ENCODE data around the gene TYROBP.
A peak's percentile ranks its signal among the peaks of the same experiment; 100 is the strongest.
"Not testable (repeated sequence)": the region's sequence is repeated elsewhere in the genome, so short reads cannot be mapped to it uniquely, and the experiment has no call there.

Gene TYROBP

DNA sequence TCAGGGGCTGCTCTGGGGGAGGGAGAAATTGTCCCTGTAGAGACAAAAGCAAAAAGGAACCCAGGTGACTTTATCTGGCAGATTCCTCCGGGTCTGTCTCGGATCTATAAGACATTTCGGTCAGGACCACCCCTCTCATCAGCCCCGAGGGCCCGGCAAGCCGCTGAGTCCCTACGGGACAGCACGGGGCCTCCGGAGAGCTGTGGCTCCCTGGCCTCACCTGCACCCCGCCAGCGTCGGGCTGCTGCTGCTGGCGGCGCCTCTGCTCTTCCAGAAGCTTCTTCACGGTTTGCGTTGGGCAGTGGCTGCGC, 9.6 kb downstream of the TYROBP start:
- no peak for DNase-seq

DNA sequence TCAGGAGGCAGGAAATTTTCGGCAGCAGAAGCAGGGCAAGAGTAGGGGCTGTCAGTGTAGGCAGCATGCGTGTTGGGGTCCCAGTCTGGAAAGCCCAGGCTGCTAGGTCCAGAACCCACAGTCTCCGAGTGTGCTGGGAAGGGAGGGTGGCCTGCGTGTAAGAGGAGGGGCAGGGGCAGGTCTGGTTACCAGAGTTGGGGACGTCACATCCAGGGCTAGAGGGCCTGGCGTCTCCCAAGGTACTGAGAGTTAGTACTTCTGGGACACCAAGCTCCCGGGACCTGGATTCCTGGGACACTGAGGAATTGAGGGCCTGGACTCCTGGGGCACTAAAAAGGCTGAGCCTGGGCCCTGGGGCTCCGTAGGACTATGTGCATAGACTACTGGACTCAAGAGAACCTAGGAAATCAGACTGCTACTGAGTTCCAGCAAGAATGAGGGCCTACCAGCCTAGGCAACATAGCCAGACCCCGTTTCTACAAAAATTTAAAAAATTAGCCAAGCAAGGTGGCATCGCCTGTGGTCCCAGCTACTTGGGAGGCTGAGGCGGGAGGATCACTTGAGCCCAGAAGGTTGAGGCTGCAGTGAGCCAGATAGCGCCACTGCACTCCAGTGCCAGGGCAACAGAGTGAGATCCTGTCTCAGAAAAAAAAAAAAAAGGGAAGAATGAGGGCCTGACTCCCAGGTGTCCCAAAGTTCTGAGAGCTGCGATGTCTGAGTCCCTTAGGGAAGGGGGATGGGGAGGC, 10.2 kb downstream of the TYROBP start:
- DNase-seq = no peak

DNA sequence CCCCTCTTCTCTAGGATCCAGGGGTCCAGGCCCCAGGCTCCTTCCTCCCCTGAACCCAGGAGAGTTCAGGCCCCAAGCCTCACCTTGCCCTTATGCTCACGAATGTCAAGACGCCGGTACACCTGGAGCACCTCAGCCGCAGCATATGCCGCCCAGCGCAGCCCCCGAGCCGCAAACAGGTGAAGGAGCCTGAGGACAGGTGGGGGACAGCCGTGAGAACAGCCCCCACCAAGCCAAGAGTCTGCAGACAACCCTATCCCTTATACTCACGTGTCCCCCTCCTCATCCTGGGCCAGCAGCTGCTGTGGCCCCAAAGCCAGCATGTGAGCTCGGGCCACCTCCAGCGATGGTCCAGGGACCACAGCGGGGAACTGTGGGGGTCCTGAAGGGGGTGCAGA, 11.5 kb downstream of the TYROBP start:
- DNase-seq = no peak

DNA sequence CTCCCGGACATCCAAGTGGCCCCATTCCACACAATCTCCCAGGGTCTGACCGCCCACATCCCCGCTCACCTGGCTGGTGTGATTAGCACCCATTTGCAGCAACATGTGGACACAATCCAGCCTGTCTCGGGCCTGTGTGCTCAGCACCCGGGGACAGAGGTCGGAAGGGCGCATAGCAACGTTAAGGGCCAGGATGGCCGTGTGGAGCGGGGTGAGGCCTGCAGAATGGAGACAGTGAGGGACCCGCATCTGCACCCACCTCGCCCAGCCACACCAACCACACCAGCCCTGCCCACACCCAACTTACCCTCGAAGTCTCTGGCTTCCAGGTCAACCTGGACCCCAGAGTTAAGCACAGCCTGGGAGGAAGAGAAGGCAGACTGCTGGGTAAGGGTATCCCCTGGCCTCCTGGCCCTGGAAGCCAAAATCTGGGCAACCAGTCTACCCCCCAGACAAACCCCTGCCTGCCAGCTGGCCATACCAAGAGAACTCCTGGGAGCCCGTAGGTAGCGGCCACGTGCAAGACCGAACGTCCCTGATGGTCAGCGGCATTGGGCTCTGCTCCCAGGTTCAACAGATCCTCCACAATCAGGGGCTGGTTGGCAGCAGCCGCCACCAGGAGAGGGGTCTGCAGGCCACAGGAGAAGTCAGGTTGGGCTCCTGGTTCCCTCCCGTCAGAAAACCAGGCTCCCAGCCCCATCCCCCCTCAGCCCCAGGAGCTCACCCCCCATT, 12.0 kb downstream of the TYROBP start:
- DNase-seq = no peak

DNA sequence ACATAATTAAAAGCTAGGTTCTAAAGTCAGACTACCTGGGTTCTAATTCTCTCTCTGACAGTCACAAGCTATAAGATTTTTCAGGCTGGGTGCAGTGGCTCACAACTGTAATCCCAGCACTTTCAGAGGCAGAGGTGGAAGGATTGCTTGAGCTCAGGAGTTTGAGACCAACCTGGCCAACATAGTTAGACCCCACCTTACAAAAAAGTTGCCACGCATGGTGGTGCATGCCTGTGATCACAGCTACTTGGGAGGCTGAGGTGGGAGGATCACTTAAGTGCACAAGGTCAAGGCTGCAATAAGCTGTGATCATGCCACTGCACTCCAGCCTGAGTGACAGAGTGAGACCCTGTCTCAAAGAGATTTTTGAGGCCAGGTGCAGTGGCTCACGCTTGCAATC, 13.8 kb downstream of the TYROBP start:
- DNase-seq = no peak

DNA sequence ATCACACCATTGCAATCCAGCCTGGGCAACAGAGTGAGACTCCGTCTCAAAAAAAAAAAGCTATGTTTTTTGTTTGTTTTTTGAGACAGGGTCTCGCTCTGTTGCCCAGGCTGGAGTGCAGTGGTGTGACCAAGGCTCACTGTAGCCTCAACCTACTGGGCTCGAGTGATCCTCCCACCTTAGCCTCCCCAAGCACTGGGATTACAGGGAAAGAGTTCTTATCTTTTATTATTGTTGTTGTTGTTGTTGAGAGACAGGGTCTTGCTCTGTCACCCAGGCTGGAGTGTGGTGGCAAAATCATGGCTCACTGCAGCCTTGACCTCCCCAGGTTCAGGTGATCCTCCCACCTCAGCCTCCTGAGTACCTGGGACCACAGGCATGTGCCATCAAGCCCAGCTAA, 16.3 kb downstream of the TYROBP start:
- not testable (repeated sequence) for DNase-seq

DNA sequence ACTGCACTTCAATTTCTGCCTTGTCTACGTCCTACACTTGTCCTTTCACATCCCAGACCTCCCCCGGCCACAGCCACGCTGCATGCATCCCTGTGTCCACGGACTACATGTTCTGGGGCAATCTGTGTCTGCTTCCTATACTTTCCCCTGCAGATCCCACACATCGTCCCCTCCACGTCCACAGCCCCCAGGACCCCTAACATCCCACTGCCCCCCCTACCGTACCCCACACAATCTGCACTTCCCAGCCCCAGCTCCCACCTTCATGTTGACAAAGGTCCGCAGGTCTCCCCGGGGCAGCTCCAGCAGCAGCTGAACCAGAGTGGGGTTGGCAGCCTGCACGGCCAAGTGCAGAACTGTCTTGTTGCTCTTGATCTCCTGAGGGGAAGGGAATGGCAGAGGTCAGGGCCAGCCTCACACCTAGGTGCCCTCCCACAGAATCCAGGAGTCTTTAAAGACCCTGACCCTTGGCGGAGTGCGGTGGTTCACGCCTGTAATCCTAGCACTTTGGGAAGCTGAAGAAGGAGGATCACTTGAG, 17.9 kb downstream of the TYROBP start:
- no peak for DNase-seq

DNA sequence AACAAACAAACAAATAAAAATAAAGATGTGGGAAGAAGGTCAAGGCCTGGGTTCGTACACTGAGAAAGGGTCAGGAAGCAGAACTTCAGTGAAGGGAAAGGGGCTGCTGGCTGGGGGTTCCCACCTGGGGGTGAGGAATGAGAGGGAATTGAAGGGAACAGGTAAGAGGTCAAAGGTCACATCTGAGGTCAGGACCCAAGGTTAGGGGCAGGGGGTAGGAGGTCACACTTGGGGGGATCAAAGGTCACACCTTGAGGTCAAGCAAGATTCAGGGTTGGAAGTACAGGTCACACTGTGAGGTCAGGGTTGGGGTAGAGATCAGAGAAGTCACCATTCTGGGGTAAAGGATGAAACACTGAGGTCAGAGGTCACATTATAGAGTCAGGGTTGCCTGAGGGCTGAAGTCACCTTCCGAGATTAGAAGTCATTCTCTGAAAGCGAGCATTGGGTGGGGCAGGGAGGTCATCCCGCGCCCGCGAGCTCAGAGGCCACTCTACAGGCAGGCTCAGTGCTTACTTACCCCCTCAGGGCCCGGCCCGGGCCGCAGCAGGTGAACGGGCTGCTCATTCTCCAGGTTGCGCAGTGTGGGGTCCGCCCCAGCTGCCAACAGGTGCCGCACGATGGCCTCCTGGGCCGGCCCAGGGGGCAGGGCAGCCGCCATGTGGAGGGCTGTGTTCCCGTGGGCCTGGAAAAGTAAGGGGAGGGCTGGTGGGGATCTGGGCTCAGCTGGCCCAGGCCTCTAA, 18.6 kb downstream of the TYROBP start:
- DNase-seq = no peak

DNA sequence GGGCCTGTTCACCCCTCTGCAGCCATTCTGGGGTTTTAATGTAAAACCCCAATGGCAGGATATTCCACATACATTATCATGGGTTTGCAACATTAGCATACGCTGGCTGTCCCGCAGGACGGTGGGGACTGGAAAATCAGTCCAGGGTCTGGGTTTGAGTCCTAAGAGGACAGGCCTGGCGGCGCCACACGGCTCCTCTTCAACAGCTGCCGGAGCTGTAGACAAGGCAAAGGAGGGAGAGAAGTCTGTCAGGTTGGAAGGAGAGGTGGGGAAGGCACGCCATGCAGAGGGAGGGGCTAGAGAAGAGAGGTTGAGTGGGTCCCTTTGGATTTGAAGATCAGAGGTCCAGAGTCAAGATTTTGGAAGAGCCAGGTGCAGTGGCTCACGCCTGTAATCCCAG, 19.7 kb downstream of the TYROBP start:
- no peak for DNase-seq

DNA sequence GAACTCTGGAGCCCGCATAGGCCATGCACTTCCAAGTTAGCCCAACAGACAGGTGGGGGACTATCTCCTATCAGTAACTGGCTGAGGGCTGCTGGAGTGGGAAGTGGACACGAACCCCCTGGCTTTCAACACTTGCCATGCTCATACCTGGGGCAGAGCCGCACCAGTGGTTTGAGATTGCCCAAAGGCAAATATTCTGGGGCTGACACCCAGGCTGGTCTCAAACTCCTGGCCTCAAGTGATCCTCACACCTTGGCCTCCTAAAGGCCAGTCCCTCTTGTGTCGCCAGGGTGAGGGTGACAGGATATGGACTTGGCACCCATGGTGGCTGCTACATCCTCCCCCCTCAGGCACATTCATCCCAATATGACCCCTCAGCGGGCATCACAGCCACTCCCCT, 20.9 kb downstream of the TYROBP start:
- no peak for DNase-seq

DNA sequence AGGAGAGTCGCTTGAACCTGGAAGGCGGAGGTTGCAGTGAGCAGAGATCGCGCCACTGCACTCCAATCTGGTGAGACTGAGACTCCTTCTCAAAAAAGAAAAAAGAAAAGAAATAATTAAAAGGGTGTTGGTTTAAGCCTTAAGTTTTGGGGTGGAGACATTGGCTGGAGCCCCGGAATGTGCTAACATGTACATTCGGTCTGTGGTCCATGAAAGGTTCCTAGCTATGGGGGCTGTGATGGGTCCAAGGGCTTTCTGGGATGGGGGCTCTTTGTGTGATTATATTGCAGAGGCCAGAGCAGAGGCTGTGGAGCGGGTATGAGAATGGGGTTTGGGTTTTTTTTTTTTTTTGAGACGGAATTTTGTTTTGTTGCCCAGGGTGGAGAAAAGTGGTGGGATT, 22.2 kb downstream of the TYROBP start:
- DNase-seq = no peak

DNA sequence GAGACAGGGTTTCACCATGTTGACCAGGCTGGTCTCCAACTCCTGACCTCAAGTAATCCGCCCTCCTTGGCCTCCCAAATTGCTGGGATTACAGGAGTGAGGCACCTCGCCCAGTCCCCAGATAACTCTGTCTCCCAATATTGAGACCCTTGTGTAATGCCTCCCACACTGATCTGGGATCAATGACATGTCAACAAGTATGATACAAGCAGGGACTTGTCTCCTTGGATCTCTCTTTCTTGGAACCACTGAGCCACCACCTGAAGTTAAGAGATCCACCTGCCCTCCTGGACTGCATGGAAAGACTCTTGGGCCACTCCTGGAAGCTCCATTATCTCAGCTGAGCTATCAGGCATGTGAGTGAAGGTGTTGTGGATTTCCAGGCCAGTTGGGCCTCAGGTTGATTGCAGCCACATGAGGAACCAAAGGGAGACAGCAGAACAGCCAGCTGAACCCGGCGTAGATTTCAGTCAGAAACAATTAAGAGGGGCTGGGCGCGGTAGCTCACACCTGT, 22.8 kb downstream of the TYROBP start:
- DNase-seq = no peak

DNA sequence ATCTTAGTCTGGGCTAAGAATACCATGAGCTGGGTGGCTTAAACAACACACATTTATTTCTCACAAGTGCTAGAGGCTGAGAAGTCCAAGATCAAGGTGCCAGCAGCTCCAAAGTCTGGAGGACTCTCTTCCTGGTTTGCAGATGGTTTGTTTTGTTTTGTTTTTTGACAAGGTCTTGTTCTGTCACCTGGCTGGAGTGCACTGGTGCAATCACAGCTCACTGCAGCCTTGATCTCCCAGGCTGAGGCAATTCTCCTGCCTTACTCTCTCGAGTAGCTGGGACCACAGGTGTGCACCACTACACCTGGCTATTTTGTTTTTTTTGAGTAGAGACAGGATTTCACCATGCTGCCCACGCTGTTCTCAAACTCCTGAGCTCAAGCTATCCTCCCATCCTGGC, 24.2 kb downstream of the TYROBP start:
- DNase-seq = no peak

DNA sequence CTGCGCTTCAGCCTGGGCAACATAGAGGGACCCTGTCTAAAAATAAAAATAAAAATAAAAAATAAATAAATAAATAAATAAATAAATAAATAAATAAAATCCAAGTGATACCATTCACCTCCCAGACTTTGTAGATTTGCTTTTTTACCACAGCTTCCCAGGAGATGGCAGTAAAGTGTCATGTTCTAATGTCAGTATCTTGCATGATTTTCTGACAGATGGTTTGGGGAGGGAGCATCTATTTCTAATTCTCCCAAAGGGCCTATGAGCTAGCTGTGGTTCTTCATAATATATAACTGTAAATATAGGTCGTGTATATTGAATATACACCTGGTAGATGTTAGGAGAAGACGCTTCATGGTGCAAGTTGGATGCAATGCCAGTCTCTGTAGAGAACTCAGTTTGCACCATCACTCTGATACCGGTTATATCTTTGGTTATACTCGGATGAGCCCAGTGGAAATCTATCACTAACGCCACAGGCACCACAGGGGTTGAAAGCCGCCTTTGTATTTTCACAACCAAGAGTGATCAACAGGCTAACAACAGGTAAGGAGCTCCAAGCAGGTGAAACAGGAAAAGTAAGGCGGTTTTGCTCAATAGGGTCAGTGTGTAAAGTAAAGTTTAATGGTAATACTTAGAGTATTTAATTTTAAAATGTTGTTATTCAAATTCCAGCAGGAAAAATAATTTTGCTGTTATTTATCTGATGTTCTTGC, 25.8 kb downstream of the TYROBP start:
- peak; percentile 41 for DNase-seq

DNA sequence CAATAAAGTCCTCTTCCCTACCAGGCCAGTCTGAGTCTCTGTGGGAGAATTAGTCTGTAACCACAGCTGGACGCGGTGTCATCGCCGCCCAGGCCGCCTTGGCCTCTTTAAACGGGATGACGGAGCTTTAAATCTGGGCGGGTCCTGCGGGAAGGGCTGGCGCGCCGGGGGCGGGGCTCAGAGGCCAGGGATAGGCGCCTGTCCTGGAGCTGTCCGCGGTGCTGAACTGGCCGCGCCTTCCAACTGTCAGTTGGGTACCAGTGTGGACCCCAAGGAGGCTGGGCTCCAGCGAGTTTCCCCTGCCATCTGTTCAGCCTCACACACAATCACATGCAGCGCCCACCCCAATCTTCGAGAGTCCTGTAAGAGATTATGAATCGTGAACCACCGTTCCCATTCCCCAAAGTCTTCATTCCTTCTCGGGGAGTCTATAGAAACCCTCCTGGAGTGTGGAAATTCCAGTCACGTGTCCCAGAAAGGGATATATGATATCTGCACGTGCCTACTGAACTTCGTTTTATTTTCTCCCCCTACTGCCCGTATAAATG, 28.3 kb downstream of the TYROBP start:
- peak; percentile 65 for DNase-seq

DNA sequence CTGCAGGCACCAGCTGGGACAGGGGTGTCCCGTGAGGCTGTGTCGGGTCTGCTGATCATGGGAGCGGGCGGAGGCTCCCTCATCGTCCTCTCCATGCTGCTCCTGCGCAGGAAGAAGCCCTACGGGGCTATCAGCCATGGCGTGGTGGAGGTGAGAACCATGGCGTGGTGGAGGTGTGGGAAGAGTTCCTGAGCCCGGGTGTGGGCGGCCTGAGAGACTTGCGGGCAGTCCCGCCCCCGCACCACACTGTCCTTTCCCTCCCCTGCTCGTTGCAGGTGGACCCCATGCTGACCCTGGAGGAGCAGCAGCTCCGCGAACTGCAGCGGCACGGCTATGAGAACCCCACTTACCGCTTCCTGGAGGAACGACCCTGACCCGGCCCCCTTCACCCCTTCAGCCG, 29.0 kb downstream of the TYROBP start:
- DNase-seq = no peak

DNA sequence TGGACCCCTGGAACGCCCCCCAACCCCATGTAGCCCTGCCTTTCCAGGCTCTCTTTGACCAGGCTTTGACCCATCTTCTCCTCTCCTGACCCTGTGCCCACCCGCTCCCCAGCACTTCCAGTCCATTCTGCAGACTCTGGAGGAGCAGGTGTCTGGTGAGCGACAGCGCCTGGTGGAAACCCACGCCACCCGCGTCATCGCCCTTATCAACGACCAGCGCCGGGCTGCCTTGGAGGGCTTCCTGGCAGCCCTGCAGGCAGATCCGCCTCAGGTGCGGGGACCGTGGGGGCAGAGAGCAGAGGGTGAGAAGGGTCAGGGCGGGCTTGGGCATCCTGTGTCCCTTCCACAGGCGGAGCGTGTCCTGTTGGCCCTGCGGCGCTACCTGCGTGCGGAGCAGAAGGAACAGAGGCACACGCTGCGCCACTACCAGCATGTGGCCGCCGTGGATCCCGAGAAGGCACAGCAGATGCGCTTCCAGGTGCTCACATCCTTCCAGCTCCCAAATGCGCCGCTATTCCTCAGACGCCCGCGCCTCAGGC, 33.6 kb downstream of the TYROBP start:
- no peak for DNase-seq

DNA sequence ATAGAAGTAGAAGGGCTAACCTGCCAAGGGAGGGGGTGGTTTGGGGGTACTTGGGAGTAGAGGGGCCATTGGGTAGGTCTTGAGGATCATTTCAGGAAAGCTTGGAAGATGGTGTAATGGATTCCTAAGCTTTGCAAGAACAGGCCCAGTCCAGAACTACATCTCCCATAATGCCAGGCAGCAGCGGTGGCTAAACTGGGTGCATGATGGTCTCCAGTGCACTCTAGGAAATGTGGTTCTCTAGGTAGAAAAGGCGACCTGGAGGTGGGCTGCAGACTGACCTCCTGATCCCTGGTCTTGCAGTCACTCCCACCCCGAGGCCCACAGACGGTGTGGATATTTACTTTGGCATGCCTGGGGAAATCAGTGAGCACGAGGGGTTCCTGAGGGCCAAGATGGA, 35.9 kb downstream of the TYROBP start:
- no peak for DNase-seq

DNA sequence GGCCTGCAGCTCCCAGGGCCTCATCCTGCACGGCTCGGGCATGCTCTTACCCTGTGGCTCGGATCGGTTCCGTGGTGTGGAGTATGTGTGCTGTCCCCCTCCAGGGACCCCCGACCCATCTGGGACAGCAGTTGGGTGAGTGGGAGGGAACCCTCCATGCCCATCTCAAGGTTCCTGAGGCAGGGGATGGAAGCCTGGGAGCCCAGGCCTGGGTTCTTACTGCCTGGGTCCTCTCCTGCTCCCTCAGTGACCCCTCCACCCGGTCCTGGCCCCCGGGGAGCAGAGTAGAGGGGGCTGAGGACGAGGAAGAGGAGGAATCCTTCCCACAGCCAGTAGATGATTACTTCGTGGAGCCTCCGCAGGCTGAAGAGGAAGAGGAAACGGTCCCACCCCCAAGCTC, 36.5 kb downstream of the TYROBP start:
- DNase-seq = no peak

DNA sequence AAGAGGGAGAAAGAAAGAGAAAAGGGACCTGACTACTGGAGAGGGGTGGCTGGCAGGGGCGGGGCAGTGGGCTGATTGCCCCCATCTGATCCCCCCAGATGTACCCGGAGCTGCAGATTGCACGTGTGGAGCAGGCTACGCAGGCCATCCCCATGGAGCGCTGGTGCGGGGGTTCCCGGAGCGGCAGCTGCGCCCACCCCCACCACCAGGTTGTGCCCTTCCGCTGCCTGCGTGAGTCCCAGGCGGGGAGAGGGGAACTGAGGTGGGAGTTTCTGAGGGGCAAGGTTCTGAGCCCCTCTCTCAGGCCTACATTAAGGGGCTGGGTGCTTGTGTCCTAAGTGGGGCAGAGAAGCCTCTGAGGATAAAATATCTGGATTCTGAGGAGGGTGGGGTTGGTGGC, 37.3 kb downstream of the TYROBP start:
- DNase-seq = no peak

DNA sequence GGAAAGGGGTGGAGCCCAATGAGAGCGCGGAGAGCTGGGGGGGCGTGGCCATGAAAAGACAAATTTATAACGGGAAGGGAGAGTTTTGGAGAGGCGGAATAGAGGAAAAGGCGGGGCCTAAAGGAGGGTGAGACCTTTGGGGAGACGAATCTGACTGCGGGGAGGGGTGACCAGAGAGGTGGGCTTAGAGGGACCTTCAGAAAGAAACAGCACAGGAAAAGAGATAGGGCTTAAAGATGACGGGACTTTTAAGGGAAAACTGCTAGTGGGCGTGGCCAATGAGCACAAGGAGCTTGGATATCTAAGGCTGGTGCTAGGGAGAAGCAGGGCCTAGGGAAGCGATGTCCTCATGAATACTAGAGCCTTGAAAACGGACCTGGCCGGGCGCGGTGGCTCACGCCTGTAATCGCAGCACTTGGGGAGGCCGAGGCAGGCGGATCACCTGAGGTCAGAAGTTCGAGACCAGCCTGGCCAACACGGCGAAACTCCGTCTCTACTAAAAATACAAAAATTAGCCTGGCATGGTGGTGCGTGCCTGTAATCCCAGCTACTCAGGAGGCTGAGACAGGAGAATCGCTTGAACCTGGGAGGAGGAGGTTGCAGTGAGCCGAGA, 37.9 kb downstream of the TYROBP start:
- not testable (repeated sequence) for DNase-seq
